ENCODE results near the gene PLAAT2. TPM values are rescaled to one million over a fixed set of nuclear protein-coding genes. Genes with fewer than 3 reads are reported as not detected.
"Not testable (repeated sequence)": the region's sequence is repeated elsewhere in the genome, so short reads cannot be mapped to it uniquely, and the experiment has no call there.

PLAAT2 gene
- total RNA-seq, 1 donor from 2014 or later = not detected

GRCh38 chr11:63583357-63583677, 20.1 kb upstream of the PLAAT2 start:
- intact Hi-C loops (cut with DNase I) = no loop called here
- no peak for DNase-seq (ENCODE audit: low spot score)

- DNase-seq (ENCODE audit: low spot score); intact Hi-C loops (cut with DNase I): not testable (repeated sequence)
Measured at GRCh38 chr11:63581224-63581623, 18.0 kb upstream of the PLAAT2 start.

GRCh38 chr11:63578882-63579281, 15.7 kb upstream of the PLAAT2 start:
- intact Hi-C loops (cut with DNase I); DNase-seq (ENCODE audit: low spot score): not testable (repeated sequence)

GRCh38 chr11:63574856-63575602, 11.8 kb upstream of the PLAAT2 start:
- intact Hi-C loops (cut with DNase I) = no loop called here

GRCh38 chr11:63573881-63574855, 11.0 kb upstream of the PLAAT2 start:
- no peak for DNase-seq (ENCODE audit: low spot score)
- intact Hi-C loops (cut with DNase I) = no loop called here

More at GRCh38 chr11:63574856-63575602, 11.8 kb upstream of the PLAAT2 start:
- no peak for DNase-seq (ENCODE audit: low spot score)

- DNase-seq (ENCODE audit: low spot score) = no peak
- intact Hi-C loops (cut with DNase I) = no loop called here
Measured at GRCh38 chr11:63572026-63572688, 9.0 kb upstream of the PLAAT2 start.

- DNase-seq (ENCODE audit: low spot score) = no peak
- intact Hi-C loops (cut with DNase I) = loop anchor here (5.0 kb wide), 1 partner anchor 43 kb away; the partner anchor contains the start of gene PLAAT3
Measured at GRCh38 chr11:63569570-63569969, 6.4 kb upstream of the PLAAT2 start.

DNA sequence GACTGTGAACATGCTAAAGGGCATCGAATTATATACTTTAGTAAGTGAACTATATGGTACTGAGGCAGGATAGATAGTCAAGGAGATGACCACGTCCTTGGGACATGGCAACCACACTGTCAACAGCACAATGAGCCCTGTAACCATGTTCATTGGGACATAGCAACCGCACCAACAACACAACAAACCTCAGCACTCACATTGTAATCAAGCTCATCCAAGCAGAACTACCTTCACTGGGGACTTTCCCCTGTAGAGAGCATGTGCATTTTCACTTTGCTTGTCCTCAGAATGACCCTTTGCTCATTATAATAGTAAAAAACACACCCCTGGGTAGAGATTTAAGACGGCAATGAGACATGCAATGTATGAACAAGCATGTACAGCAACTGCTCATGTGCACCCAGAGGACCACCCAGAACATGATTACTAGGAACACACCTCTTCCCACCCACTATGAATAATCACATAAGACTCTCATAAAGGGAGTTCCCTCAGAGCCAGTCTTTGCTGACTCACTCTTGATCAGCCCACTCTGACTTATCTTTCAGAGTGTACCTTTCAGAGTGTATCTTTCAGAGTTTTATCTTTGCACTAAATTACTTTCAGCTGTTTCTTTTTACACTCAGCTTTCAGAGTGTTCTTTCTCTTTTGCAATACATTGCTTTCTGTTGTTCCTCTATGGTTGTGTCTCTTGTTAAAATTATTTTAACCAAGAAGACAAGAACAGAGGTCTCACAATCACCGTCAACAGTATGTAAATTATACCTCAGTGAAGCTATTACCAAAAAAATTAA, 4.1 kb upstream of the PLAAT2 start:
- no peak for DNase-seq (ENCODE audit: low spot score)
- intact Hi-C loops (cut with DNase I) = loop anchor here (5.0 kb wide), 1 partner anchor 45 kb away; the partner anchor contains the start of gene PLAAT3

- DNase-seq (ENCODE audit: low spot score) = no peak
- intact Hi-C loops (cut with DNase I) = loop anchor here (5.0 kb wide), 1 partner anchor 47 kb away; the partner anchor contains the start of gene PLAAT3
Measured at GRCh38 chr11:63564784-63565350, 1.7 kb upstream of the PLAAT2 start.

DNA sequence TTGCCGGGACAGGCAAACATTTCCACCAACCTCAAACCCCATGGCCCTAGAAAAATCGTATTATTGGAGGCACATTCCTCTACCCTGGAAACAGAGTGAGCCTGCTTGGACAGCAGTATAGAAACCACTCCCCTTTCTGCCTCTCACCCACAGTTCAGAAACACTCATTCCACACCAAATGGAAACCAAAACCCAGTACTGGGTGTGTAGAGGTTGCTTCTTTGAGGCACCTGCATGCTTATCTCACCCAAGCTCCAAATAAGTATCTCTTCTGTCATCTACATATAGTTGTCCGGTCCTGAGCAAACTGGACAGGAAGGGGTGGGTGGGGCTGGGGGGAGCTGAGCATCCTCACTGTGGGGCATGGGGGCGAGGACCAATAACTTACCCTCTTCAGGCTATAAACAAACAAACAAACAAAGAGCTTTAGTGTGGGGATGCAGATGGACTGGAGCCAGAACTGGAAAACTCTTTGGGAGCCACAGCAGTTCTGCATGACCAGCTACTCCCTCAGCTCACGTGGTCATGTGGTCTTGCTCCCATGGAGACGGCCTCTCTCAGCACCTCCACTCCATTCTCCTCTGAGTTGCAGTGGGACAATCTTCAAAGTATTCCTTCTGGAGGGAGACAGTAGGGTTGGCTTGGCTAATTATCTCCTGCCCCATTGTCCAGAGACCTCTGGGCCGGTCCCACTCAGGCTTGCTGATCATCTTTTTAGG, 1.0 kb upstream of the PLAAT2 start:
- DNase-seq (ENCODE audit: low spot score) = no peak
- intact Hi-C loops (cut with DNase I) = no loop called here

GRCh38 chr11:63560506-63561180, 2.5 kb downstream of the PLAAT2 start:
- intact Hi-C loops (cut with DNase I) = no loop called here
- no peak for DNase-seq (ENCODE audit: low spot score)

DNA sequence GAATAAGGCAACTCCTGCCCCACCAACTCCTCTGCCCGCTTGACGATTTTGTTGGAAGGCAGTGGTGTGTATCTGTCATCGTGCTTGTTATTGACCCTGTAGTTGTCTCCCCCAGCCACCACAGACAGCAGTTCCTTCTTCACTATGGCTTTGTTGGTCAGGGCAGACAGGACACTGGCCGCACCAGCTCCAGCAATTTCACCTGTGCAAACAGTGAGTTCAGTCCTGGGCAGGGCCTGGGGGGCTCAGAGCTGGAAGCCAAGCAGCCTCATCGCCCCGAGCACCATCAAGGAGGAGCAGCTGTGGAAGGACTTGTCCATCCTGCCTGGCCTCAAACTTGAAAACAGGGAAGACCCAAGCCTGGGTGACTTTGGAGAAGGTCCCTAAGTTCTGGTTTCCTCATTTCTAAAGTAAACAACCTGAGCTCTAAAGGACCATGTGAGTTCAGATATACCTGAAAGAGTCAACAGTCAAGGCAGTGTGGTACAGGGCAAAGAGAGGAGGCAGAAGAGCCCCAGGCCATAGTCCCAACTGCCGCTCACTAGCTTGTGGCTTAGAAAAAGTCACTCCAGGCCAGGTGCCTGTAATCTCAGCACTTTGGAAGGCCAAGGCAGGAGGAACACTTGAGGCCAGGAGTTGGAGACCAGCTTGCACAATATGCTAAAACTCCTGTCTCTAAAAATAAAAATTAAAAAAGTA, 4.6 kb downstream of the PLAAT2 start:
- no peak for DNase-seq (ENCODE audit: low spot score)
- intact Hi-C loops (cut with DNase I) = no loop called here

GRCh38 chr11:63557570-63557969, 5.6 kb downstream of the PLAAT2 start:
- no peak for DNase-seq (ENCODE audit: low spot score)
- intact Hi-C loops (cut with DNase I) = no loop called here

- intact Hi-C loops (cut with DNase I) = no loop called here
- no peak for DNase-seq (ENCODE audit: low spot score)
Measured at GRCh38 chr11:63556404-63557013, 6.7 kb downstream of the PLAAT2 start.

- DNase-seq (ENCODE audit: low spot score) = no peak
- intact Hi-C loops (cut with DNase I) = no loop called here
Measured at GRCh38 chr11:63554877-63555223, 8.3 kb downstream of the PLAAT2 start.

GRCh38 chr11:63553759-63554158, 9.4 kb downstream of the PLAAT2 start:
- no peak for DNase-seq (ENCODE audit: low spot score)
- intact Hi-C loops (cut with DNase I) = no loop called here

DNA sequence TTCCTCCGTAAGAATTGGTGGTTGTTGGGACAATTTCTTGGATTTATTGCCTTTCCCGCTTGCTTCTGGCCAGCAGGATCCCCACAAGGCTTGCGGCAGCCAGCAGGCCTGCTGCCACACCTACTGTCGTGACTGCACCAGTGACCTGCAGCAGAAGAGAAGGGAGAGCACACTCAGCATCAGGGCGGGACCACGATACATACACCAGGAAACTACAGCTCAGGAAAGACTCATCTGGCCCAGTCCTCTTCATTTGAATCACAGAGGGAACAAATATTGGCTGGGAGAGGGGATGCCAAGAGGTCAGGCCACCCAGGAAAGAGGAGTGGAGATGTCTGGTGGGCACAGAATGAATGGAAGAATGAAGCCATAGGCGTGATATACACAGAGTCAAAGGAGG, 10.3 kb downstream of the PLAAT2 start:
- DNase-seq (ENCODE audit: low spot score) = no peak
- intact Hi-C loops (cut with DNase I) = no loop called here

Data from cardiac septum (tissue), 1 donor.